A673 (cell line): ENCODE measurements around the gene ADGRG1. TPM values are rescaled to one million over a fixed set of nuclear protein-coding genes. Genes with fewer than 3 reads are reported as not detected.

Experiments used
- BruUV-seq: library from RNA; stranded (reverse); fragments of 400-500 nt; replicated peaks from 2 replicates; lab custom pipeline; 2021; lab: Mats Ljungman, UMichigan
- CTCF ChIA-PET: fragments of 300-600 bp; sonication (Branson Sonifier 250); formaldehyde crosslinking; loops from one replicate; lab custom pipeline; 2022; ENCODE audit warnings: antibody characterized with exemption; lab: Charles Lee
- POLR2A ChIA-PET: fragments of 300-600 bp; sonication (Branson Sonifier 250); formaldehyde crosslinking; loops from one replicate; lab custom pipeline; 2022; ENCODE audit warnings: antibody characterized with exemption; ENCODE audit not compliant: low non-redundant PET; lab: Charles Lee
- DNase-seq: peaks from one replicate; pipeline ENCODE4 v3.0.0-alpha.2; 2015; ENCODE audit warnings: low spot score
- H3K27ac ChIP-seq: fragments of 200-600 bp; sonication (generic); 2 replicates; pipeline ENCODE4 v1.5.1; 2016; ENCODE audit warnings: mixed run types, low read depth, mild to moderate bottlenecking, mixed read lengths, antibody characterized with exemption, low read length; ENCODE audit not compliant: poor library complexity, severe bottlenecking
- H3K27me3 ChIP-seq: fragments of 200-600 bp; sonication (generic); replicated peaks from 2 replicates; pipeline ENCODE4 v1.6.1; 2017; ENCODE audit warnings: mixed run types, low read depth, mild to moderate bottlenecking, mixed read lengths, antibody characterized with exemption, low read length; ENCODE audit not compliant: insufficient read depth, poor library complexity
- H3K36me3 ChIP-seq: fragments of 200-600 bp; sonication (generic); 2 replicates; pipeline ENCODE4 v1.6.1; 2016; ENCODE audit warnings: mixed run types, mild to moderate bottlenecking, mixed read lengths, antibody characterized with exemption, low read length; ENCODE audit not compliant: insufficient read depth, poor library complexity, severe bottlenecking
- H3K4me1 ChIP-seq: fragments of 200-600 bp; sonication (generic); 2 replicates; pipeline ENCODE4 v1.6.1; 2017; ENCODE audit warnings: mixed run types, mild to moderate bottlenecking, mixed read lengths, antibody characterized with exemption, low read length; ENCODE audit not compliant: insufficient read depth, poor library complexity, severe bottlenecking
- H3K4me3 ChIP-seq: fragments of 200-600 bp; sonication (generic); 2 replicates; pipeline ENCODE4 v1.5.1; 2016; ENCODE audit warnings: low read depth, mixed run types, mild to moderate bottlenecking, mixed read lengths, low read length; ENCODE audit not compliant: poor library complexity, severe bottlenecking
- H3K9me3 ChIP-seq: fragments of 200-600 bp; sonication (generic); 2 replicates; pipeline ENCODE4 v1.6.1; 2016; ENCODE audit warnings: mixed run types, low read depth, mild to moderate bottlenecking, mixed read lengths, antibody characterized with exemption, low read length; ENCODE audit not compliant: poor library complexity, severe bottlenecking
- CTCF ChIP-seq: fragments of 300-800, 200-600 bp; sonication (generic); conservative IDR thresholded peaks from 2 replicates; pipeline ENCODE4 v1.5.1; 2017; ENCODE audit warnings: low read depth, mild to moderate bottlenecking, antibody characterized with exemption, low read length, moderate library complexity, mixed read lengths
- EZH2 ChIP-seq: fragments of 200-600 bp; sonication (generic); IDR thresholded peaks from 2 replicates; pipeline ENCODE4 v1.6.1; 2017; ENCODE audit warnings: borderline replicate concordance, low read depth, mild to moderate bottlenecking, mixed read lengths, antibody characterized with exemption, low read length; ENCODE audit not compliant: poor library complexity, severe bottlenecking
- intact Hi-C: fragments of 100-400 bp; cut with micrococcal nuclease; formaldehyde crosslinking; loops from one replicate; pipeline ENCODE4 v1.10.0; 2022; ENCODE audit not compliant: unreplicated experiment
- total RNA-seq: library from RNA; stranded (reverse); gene quantifications from 2 replicates; pipeline ENCODE4 v1.2.3, GENCODE V29; 2021

ADGRG1 gene
- total RNA-seq, 1 experiment from 2014 or later, result 0.75 TPM

DNA sequence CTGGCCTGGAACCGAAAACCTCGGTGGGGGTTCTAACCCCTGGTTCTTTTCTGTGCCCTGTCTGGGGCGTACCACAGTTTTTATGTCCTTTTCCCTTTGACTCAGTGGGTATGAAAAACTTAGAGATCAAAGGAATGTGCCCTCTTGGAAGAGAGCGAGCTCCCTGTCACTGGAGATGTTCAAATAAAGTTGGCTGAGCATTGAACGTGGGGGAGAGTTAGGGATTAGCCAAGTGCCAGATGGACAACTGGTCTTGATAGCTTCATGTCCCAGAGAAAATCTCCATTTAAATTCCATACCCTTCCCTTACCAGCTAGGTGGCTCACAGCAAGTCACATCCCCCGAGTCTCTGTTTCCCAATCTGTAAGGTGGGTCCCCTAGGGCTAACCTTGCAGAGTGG is 9.5 kb downstream of the ADGRG1 start:
- Histone ChIP-seq H3K4me1 (no peaks in the 10 kb centered on the region), H3K27me3 (no peaks in the 10 kb centered on the region), H3K36me3 (no peaks in the 10 kb centered on the region), H3K27ac (no peak overlapping the region), H3K4me3 (no peak overlapping the region), H3K9me3 (no peaks in the 10 kb centered on the region)
- ChIA-PET CTCF (interaction anchor here (0.7 kb wide), 1 partner anchor 65 kb away, joined by 3 read pairs; no protein-coding TSS in a partner anchor), POLR2A (no interaction called here)
- DNase-seq, result no peak
- TF ChIP-seq CTCF (no peak), EZH2 (no peak)
- intact Hi-C loops, result no loop called here
- BruUV-seq, result no TSS peak

DNA sequence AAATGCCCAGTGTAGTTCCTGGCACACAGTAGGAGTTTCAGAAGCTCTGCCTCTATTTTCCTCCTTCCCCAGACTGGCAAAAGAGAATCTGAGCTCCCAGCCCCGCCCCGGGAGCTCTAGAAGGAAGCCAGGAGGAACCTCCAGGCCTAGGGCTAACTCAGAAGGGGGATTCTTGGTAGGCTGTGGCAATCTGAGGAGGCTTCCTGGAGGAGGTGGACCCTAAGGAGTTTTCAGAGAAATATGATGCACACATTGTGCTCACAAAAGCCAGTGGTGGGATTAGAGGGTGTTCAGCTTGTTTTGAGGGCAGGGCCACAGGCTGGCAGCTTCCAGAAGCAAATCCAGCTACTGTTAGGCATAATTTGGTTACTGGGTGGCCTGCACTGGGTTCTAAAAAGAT is 10.0 kb downstream of the ADGRG1 start:
- ChIA-PET POLR2A (no interaction called here), CTCF (interaction anchor here (0.7 kb wide), 1 partner anchor 66 kb away, joined by 3 read pairs; no protein-coding TSS in a partner anchor)
- H3K27me3 ChIP-seq, result no peaks in the 10 kb centered on the region
- DNase-seq, result no peak
- H3K27ac ChIP-seq, result no peak overlapping the region
- no peak overlapping the region for H3K4me3 ChIP-seq
- no peaks in the 10 kb centered on the region for H3K36me3 ChIP-seq
- intact Hi-C loops, result no loop called here
- H3K4me1 ChIP-seq, result no peaks in the 10 kb centered on the region
- BruUV-seq, result no TSS peak
- TF ChIP-seq EZH2, result no peak
- TF ChIP-seq CTCF, result no peak
- no peaks in the 10 kb centered on the region for H3K9me3 ChIP-seq

DNA sequence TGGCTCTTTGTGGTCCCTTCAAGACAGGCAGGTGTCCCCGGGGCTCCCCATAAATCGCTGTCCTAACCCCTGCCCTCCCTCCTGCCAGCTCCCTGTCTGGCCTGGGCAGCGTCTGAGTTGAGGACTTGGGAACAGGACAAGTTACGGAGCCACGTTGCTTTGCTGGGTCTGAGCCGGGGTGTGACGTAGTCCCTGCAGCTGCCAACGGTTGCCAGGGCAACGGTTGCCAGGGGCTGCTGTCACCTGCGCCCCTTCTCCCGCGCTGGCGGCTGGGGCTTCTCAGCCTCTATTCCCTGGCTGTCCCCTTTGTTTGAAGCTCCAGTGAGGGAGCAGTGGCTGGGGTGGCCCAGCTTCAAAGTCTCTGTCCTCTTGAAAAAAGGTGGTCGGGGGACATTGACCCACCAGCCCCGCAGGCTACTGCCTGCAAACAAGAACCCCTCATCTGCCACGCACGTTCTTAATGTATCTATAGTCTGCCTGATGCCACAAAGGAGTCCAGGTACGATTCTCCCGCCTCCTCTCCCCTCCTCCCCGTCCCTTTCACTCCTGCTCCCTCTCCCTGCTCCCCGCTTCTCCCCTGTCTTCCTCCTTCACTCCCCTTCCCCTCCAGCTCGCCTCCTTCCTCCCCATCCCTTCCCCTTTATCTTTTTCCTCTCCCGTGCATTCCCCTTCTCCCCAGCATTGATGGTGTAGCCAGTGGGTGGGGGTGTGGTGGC is 10.9 kb downstream of the ADGRG1 start:
- no peak for TF ChIP-seq EZH2
- TF ChIP-seq CTCF, result no peak
- POLR2A ChIA-PET, result no interaction called here
- no TSS peak for BruUV-seq
- CTCF ChIA-PET, result interaction anchor here (0.6 kb wide), 1 partner anchor 393 kb away, joined by 4 read pairs; no protein-coding TSS in a partner anchor
- peak; percentile 53 for DNase-seq
- Histone ChIP-seq H3K9me3 (no peaks in the 10 kb centered on the region), H3K4me3 (no peak overlapping the region), H3K36me3 (no peaks in the 10 kb centered on the region), H3K27me3 (no peaks in the 10 kb centered on the region), H3K27ac (no peak overlapping the region), H3K4me1 (no peaks in the 10 kb centered on the region)
- intact Hi-C loops, result no loop called here
